ENCODE results near the gene ADAMTSL5.

- TF ChIP-seq JUND (IDR thresholded peaks at IDR 0.05; ENCODE audit: borderline replicate concordance, low read depth, low read length) (no peak), JUND (tag; IDR thresholded peaks at IDR 0.05; ENCODE audit: borderline replicate concordance, low read depth, low read length) (no peak), KLF16 (IDR thresholded peaks at IDR 0.05) (no peak), EZH2 (IDR thresholded peaks at IDR 0.05; ENCODE audit: borderline replicate concordance, low read depth, low read length) (no peak), CTCF (IDR thresholded peaks at IDR 0.05 in 2 of 3, conservative IDR thresholded peaks at IDR 0.05 in 1 of 3; ENCODE audit: insufficient read depth in 2 of 3, low read depth in 1 of 3, low read length in 3 of 3) (no peak), ZNF707 (CRISPR knock-in tag; conservative IDR thresholded peaks at IDR 0.05) (no peak), NRF1 (conservative IDR thresholded peaks at IDR 0.05 in 1 of 2, IDR thresholded peaks at IDR 0.05 in 1 of 2) (no peak), HSF4 (CRISPR knock-in tag; IDR thresholded peaks at IDR 0.05; ENCODE audit: borderline replicate concordance) (no peak), HDAC6 (IDR thresholded peaks at IDR 0.05; ENCODE audit: low read depth, low read length) (no peak), MEIS2 (IDR thresholded peaks at IDR 0.05; ENCODE audit: partially characterized antibody) (no peak), HMBOX1 (IDR thresholded peaks at IDR 0.05) (no peak), TAF1 (IDR thresholded peaks at IDR 0.05; ENCODE audit: control insufficient read depth, extremely low read depth, insufficient read depth, low read length, severe bottlenecking) (no peak), FOSL1 (tag; conservative IDR thresholded peaks at IDR 0.05) (no peak), MXI1 (IDR thresholded peaks at IDR 0.05; ENCODE audit: low read depth, low read length) (no peak)
- TF ChIP-seq, protein P1, sequence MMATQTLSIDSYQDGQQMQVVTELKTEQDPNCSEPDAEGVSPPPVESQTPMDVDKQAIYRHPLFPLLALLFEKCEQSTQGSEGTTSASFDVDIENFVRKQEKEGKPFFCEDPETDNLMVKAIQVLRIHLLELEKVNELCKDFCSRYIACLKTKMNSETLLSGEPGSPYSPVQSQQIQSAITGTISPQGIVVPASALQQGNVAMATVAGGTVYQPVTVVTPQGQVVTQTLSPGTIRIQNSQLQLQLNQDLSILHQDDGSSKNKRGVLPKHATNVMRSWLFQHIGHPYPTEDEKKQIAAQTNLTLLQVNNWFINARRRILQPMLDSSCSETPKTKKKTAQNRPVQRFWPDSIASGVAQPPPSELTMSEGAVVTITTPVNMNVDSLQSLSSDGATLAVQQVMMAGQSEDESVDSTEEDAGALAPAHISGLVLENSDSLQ (IDR thresholded peaks at IDR 0.05), result no peak
Observed at GRCh38 chr19:1516395-1516753, 3.6 kb upstream of the ADAMTSL5 start.
